ENCODE measurements around the gene NRAP. TPM values are rescaled to one million over a fixed set of nuclear protein-coding genes. Genes with fewer than 3 reads are reported as not detected.

NRAP gene
- total RNA-seq, 4 donors from 2014 or later, result under 0.01 TPM; not detected in 3

- WGBS, 2 donors, result 93 to 94% methylated on average over 5 of the region's 5 CpGs
- Histone ChIP-seq H3K9me3 (no peaks in the 10 kb centered on the region), H3K4me1 (peaks cover 0 to 20% (median 0%) of the 10 kb centered on the region in 4 donors), H3K4me3 (no peak overlapping the region), H3K27ac (no peak overlapping the region), H3K27me3 (no peaks in the 10 kb centered on the region), H3K36me3 (no peaks in the 10 kb centered on the region)
- DNase-seq (ENCODE audit: low spot score in 2 of 2), result no peak
- TF ChIP-seq EP300 (IDR thresholded peaks at IDR 0.05) (no peak), CTCF (IDR thresholded peaks at IDR 0.05) (no peak), POLR2A (IDR thresholded peaks at IDR 0.05) (no peak)
These were observed 103.8 kb downstream of the NRAP start for GRCh38 chr10:113560071-113560470.

GRCh38 chr10:113557903-113558321, 105.9 kb downstream of the NRAP start:
- DNase-seq (ENCODE audit: low spot score in 2 of 2), result no peak
- no peak for TF ChIP-seq EP300 (IDR thresholded peaks at IDR 0.05)
- TF ChIP-seq CTCF (IDR thresholded peaks at IDR 0.05), result no peak
- no peak for TF ChIP-seq POLR2A (IDR thresholded peaks at IDR 0.05)
- Histone ChIP-seq H3K4me3 (peak overlapping the region in 1 of 4 donors; percentile 16), H3K4me1 (peaks cover 0 to 16% (median 0%) of the 10 kb centered on the region in 4 donors), H3K9me3 (no peaks in the 10 kb centered on the region), H3K27ac (no peak overlapping the region), H3K36me3 (no peaks in the 10 kb centered on the region), H3K27me3 (no peaks in the 10 kb centered on the region)
- 30 to 38% methylated on average over 9 of the region's 9 CpGs for WGBS, 2 donors

GRCh38 chr10:113557424-113557862, 106.4 kb downstream of the NRAP start:
- Histone ChIP-seq H3K27me3 (no peaks in the 10 kb centered on the region), H3K4me3 (no peak overlapping the region), H3K4me1 (peaks cover 0 to 15% (median 0%) of the 10 kb centered on the region in 4 donors), H3K27ac (no peak overlapping the region), H3K9me3 (no peaks in the 10 kb centered on the region), H3K36me3 (no peaks in the 10 kb centered on the region)
- DNase-seq (ENCODE audit: low spot score in 2 of 2), result no peak
- peak in 1 of 2 donors; percentile 14 for TF ChIP-seq EP300 (IDR thresholded peaks at IDR 0.05)
- TF ChIP-seq POLR2A (IDR thresholded peaks at IDR 0.05), result no peak
- TF ChIP-seq CTCF (IDR thresholded peaks at IDR 0.05), result no peak
- WGBS, 2 donors, result 9 to 19% methylated on average over 8 of the region's 9 CpGs

- no peak for DNase-seq (ENCODE audit: low spot score in 2 of 2)
- Histone ChIP-seq H3K27me3 (no peaks in the 10 kb centered on the region), H3K4me1 (peaks cover 0 to 15% (median 0%) of the 10 kb centered on the region in 4 donors), H3K36me3 (no peaks in the 10 kb centered on the region), H3K9me3 (no peaks in the 10 kb centered on the region), H3K27ac (no peak overlapping the region), H3K4me3 (no peak overlapping the region)
- no peak for TF ChIP-seq POLR2A (IDR thresholded peaks at IDR 0.05)
- no peak for TF ChIP-seq EP300 (IDR thresholded peaks at IDR 0.05)
- no peak for TF ChIP-seq CTCF (IDR thresholded peaks at IDR 0.05)
- 83 to 100% methylated on average over 1 of the region's 1 CpG for WGBS, 2 donors
These were observed 108.1 kb downstream of the NRAP start for GRCh38 chr10:113555751-113556150.

- no peak overlapping the region for H3K4me3 ChIP-seq
- WGBS, 2 donors, result 82 to 91% methylated on average over 3 of the region's 3 CpGs
These were observed 108.6 kb downstream of the NRAP start for GRCh38 chr10:113555245-113555644.

More at GRCh38 chr10:113555245-113555644, 108.6 kb downstream of the NRAP start:
- no peaks in the 10 kb centered on the region for H3K9me3 ChIP-seq
- TF ChIP-seq POLR2A (IDR thresholded peaks at IDR 0.05) (no peak), CTCF (IDR thresholded peaks at IDR 0.05) (no peak)
- peaks cover 0 to 15% (median 0%) of the 10 kb centered on the region in 4 donors for H3K4me1 ChIP-seq
- no peaks in the 10 kb centered on the region for H3K27me3 ChIP-seq
- DNase-seq (ENCODE audit: low spot score in 2 of 2), result no peak
- H3K36me3 ChIP-seq, result no peaks in the 10 kb centered on the region
- no peak overlapping the region for H3K27ac ChIP-seq
